Upper lobe of left lung (tissue), 6 donors: ENCODE results near the gene SAP30BP. TPM values are rescaled to one million over a fixed set of nuclear protein-coding genes. Genes with fewer than 3 reads are reported as not detected.

Experiments
- ATAC-seq, 2 donors: fragments of 200-7000 bp; cut with Tn5 transposase; one replicate each; pipeline ENCODE4 v1.9.1; 2022; ENCODE audit warnings: mild to moderate bottlenecking in 2 of 2, moderate library complexity in 2 of 2; ENCODE audit not compliant: low FRiP score in 2 of 2
- DNase-seq, 2 donors: peaks; one replicate each; pipeline ENCODE4 v3.0.0-alpha.2; 2019 to 2020
- H3K27ac ChIP-seq, 4 donors: fragments of 200-600 bp; sonication (generic); one replicate each; pipeline ENCODE4 v1.5.1; 2016 to 2019
- H3K27me3 ChIP-seq, 4 donors: fragments of 200-600 bp; sonication (generic); one replicate each; pipeline ENCODE4 v1.5.1; 2017 to 2019
- H3K36me3 ChIP-seq, 4 donors: fragments of 200-600 bp; sonication (generic); one replicate each; pipeline ENCODE4 v1.5.1; 2016 to 2019
- H3K4me1 ChIP-seq, 4 donors: fragments of 200-600 bp; sonication (generic); one replicate each; pipeline ENCODE4 v1.5.1; 2018 to 2019
- H3K4me3 ChIP-seq, 4 donors: fragments of 200-600 bp; sonication (generic); one replicate each; pipeline ENCODE4 v1.5.1; 2017 to 2019; ENCODE audit warnings: mild to moderate bottlenecking in 2 of 4, moderate library complexity in 1 of 4
- H3K9me3 ChIP-seq, 4 donors: fragments of 200-600 bp; sonication (generic); one replicate each; pipeline ENCODE4 v1.5.1; 2018 to 2019
- CTCF ChIP-seq, 6 experiments: fragments of 450-650 bp in 4 of 6; fragments of 200-600 bp in 2 of 6; sonication (generic) in 2 of 6; IDR thresholded peaks; one replicate each; pipeline ENCODE4 v1.5.1; 2016 to 2019; ENCODE audit warnings: antibody characterized with exemption in 6 of 6
- EP300 ChIP-seq, 4 donors: sonication (generic); formaldehyde crosslinking; IDR thresholded peaks; one replicate each; pipeline ENCODE4 v1.5.1; 2017; ENCODE audit warnings: antibody characterized with exemption in 4 of 4, control low read depth in 2 of 4
- POLR2A ChIP-seq, 4 donors: fragments of 450-650 bp; IDR thresholded peaks; one replicate each; pipeline ENCODE4 v1.5.1; 2016 to 2017; ENCODE audit warnings: antibody characterized with exemption in 4 of 4, mild to moderate bottlenecking in 2 of 4
- POLR2AphosphoS5 ChIP-seq, 2 donors: sonication (generic); formaldehyde crosslinking; IDR thresholded peaks; one replicate each; pipeline ENCODE4 v1.5.1; 2017; ENCODE audit warnings: antibody characterized with exemption in 2 of 2
- WGBS, 2 donors: methylation state at CpG; one replicate each; pipeline ENCODE4 v1.1.5; 2017 to 2018; 5-methylcytosine and 5-hydroxymethylcytosine counted together
- total RNA-seq, 6 donors: library from RNA; depleted of rRNA in 4 of 6; stranded (reverse); fragments of >200 nt in 4 of 6; gene quantifications; one replicate each; pipeline versions ENCODE4 v1.1.0 to v1.2.1, GENCODE V29; 2016 to 2021
- donor health status: DM: no; HTN: no; CAD: no; lungs with moderate emphysema.
- donor health status: DM: no; HTN: yes; CAD: no; lungs with severe emphysema.

Gene SAP30BP
- total RNA-seq, 6 donors from 2014 or later, result 64.1 to 125 (median 80.8) TPM

GRCh38 chr17:75724016-75725003 is 57.2 kb downstream of the SAP30BP start:
- Histone ChIP-seq H3K36me3 (peaks cover 0 to 21% (median under 1%) of the 10 kb centered on the region in 4 donors), H3K4me1 (peaks cover 20 to 44% (median 26%) of the 10 kb centered on the region in 4 donors), H3K9me3 (no peaks in the 10 kb centered on the region), H3K27me3 (peaks cover 0 to 12% (median 5%) of the 10 kb centered on the region in 4 donors), H3K4me3 (no peak overlapping the region), H3K27ac (peak overlapping the region in 2 of 4 donors; percentile 30 to 31)
- DNase-seq (no peak), ATAC-seq (no peak)
- WGBS, 2 donors, result 68 to 80% methylated on average over 13 to 15 of the region's 23 CpGs
- TF ChIP-seq POLR2A (IDR thresholded peaks at IDR 0.05), result no peak
- TF ChIP-seq EP300 (IDR thresholded peaks at IDR 0.05), result no peak
- no peak for TF ChIP-seq CTCF (IDR thresholded peaks at IDR 0.05)
- TF ChIP-seq POLR2AphosphoS5 (IDR thresholded peaks at IDR 0.05), result no peak

- H3K9me3 ChIP-seq, result no peaks in the 10 kb centered on the region
- WGBS, 2 donors, result 92 to 96% methylated on average over 6 to 7 of the region's 7 CpGs
- no peak for ATAC-seq
- H3K27me3 ChIP-seq, result peaks cover 0 to 12% (median 5%) of the 10 kb centered on the region in 4 donors
- H3K4me1 ChIP-seq, result peaks cover 15 to 41% (median 24%) of the 10 kb centered on the region in 4 donors
- no peak for DNase-seq
- peaks cover 0 to 30% (median 2%) of the 10 kb centered on the region in 4 donors for H3K36me3 ChIP-seq
- no peak for TF ChIP-seq EP300 (IDR thresholded peaks at IDR 0.05)
- no peak for TF ChIP-seq CTCF (IDR thresholded peaks at IDR 0.05)
- no peak for TF ChIP-seq POLR2AphosphoS5 (IDR thresholded peaks at IDR 0.05)
- no peak for TF ChIP-seq POLR2A (IDR thresholded peaks at IDR 0.05)
- no peak overlapping the region for H3K27ac ChIP-seq
- H3K4me3 ChIP-seq, result no peak overlapping the region
Measured at GRCh38 chr17:75725504-75725903, 58.4 kb downstream of the SAP30BP start.

- H3K4me1 ChIP-seq, result peaks cover 0 to 22% (median 8%) of the 10 kb centered on the region in 4 donors
- WGBS, 2 donors, result 95% methylated on average over 16 of the region's 18 CpGs; no CpG with 5 or more reads in 1 of the 2 donors
- H3K27ac ChIP-seq, result no peak overlapping the region
- TF ChIP-seq EP300 (IDR thresholded peaks at IDR 0.05) (no peak), POLR2AphosphoS5 (IDR thresholded peaks at IDR 0.05) (no peak), POLR2A (IDR thresholded peaks at IDR 0.05) (no peak), CTCF (IDR thresholded peaks at IDR 0.05) (no peak)
- ATAC-seq (no peak), DNase-seq (no peak)
- H3K27me3 ChIP-seq, result no peaks in the 10 kb centered on the region
- no peaks in the 10 kb centered on the region for H3K9me3 ChIP-seq
- peaks cover 0 to 37% (median 2%) of the 10 kb centered on the region in 4 donors for H3K36me3 ChIP-seq
- H3K4me3 ChIP-seq, result no peak overlapping the region
Measured at GRCh38 chr17:75727391-75727790, 60.3 kb downstream of the SAP30BP start.

- Histone ChIP-seq H3K36me3 (peaks cover 0 to 37% (median 2%) of the 10 kb centered on the region in 4 donors), H3K9me3 (no peaks in the 10 kb centered on the region), H3K27ac (no peak overlapping the region), H3K4me3 (no peak overlapping the region), H3K27me3 (no peaks in the 10 kb centered on the region), H3K4me1 (peaks cover 0 to 3% (median 0%) of the 10 kb centered on the region in 4 donors)
- DNase-seq (no peak), ATAC-seq (no peak)
- WGBS, 2 donors, result 90 to 95% methylated on average over 7 of the region's 7 CpGs
- no peak for TF ChIP-seq CTCF (IDR thresholded peaks at IDR 0.05)
- no peak for TF ChIP-seq POLR2A (IDR thresholded peaks at IDR 0.05)
- TF ChIP-seq POLR2AphosphoS5 (IDR thresholded peaks at IDR 0.05), result no peak
- TF ChIP-seq EP300 (IDR thresholded peaks at IDR 0.05), result no peak
Measured at GRCh38 chr17:75729351-75729750, 62.2 kb downstream of the SAP30BP start.
